ENCODE data around the gene FOXD4L5.
"Not testable (repeated sequence)": the region's sequence is repeated elsewhere in the genome, so short reads cannot be mapped to it uniquely, and the experiment has no call there.

The FOXD4L5 gene

DNA sequence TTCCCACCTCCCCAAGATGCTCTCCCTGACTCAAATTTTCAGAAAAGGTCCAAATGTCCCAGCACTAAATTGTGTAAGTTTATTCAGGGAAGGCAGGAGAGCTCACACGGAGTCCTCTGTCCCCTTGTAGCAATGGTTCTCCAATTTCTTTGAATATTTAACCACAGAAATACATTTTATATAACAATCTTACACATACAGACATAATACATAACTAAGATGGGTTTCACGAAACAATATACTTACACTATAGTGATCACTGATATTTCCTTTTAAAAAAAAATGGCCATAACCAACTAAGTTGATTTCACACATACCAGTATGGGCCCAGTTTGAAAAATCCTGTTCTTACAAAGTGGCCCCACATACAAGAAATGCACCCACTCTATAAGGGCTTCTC is at the start of gene FOXD4L5:
Gene FOXD4L5 (minus strand): TSS at position 101 of the 400 bp plus-strand sequence. CDS start 832 bp downstream, outside the sequence.
- not testable (repeated sequence) for DNase-seq

DNA sequence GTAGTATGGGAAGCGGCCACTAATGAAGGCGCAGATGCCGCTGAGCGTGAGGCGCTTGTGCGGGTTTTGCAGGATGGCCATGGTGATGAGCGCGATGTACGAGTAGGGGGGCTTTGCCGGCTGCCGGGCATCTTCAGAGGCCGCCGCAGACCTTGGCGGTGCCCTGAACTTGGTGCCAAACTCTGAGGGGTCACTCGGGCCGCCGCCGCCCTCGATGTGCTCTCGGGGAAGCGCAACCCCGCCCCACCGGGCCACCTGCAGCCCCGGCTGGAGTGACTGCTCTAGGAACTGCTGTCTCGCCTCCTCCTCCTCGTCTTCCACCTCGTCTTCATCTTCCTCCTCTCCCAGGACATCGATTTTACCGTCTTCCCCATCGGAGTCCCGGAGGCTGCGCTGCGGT is 1.1 kb downstream of the FOXD4L5 start:
- DNase-seq: not testable (repeated sequence)

DNA sequence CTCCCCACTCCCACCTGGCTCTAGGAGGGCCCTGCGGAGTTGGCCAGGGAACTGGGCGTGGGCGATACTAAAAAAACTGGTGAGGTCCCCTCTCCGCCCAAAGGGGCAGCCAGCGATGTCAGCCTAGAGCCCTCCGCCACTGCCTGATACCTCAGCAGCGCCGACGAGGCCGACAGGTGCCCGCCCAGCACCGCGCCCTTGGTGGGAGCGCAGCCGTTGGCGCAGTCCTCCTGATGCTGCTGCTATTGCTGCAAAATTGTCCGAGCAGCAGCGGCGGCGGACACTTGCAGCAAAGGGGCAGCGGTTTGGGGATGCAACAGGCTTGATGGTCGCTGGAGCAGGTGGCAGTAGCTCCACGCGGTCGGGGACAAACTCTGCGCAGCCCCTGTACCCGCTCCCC is 2.0 kb downstream of the FOXD4L5 start:
- not testable (repeated sequence) for DNase-seq
